ENCODE data around the gene SLC1A1. TPM values are rescaled to one million over a fixed set of nuclear protein-coding genes. Genes with fewer than 3 reads are reported as not detected.

Gene SLC1A1
- total RNA-seq, 1 experiment from 2014 or later: 0.05 TPM

GRCh38 chr9:4495537-4495936, 5.3 kb downstream of the SLC1A1 start:
- no peaks in the 10 kb centered on the region for H3K27me3 ChIP-seq (ENCODE audit: control insufficient read depth, insufficient read depth, low read length)
- ATAC-seq: no peak
- TF ChIP-seq SIN3A (IDR thresholded peaks at IDR 0.05; ENCODE audit: borderline replicate concordance, insufficient read depth, low read depth, low read length) (no peak), TCF7L2 (IDR thresholded peaks at IDR 0.05; ENCODE audit: low read depth, low read length) (no peak), POLR2AphosphoS5 (IDR thresholded peaks at IDR 0.05; ENCODE audit: low read depth, low read length) (no peak)
- TF ChIP-seq, protein P1, sequence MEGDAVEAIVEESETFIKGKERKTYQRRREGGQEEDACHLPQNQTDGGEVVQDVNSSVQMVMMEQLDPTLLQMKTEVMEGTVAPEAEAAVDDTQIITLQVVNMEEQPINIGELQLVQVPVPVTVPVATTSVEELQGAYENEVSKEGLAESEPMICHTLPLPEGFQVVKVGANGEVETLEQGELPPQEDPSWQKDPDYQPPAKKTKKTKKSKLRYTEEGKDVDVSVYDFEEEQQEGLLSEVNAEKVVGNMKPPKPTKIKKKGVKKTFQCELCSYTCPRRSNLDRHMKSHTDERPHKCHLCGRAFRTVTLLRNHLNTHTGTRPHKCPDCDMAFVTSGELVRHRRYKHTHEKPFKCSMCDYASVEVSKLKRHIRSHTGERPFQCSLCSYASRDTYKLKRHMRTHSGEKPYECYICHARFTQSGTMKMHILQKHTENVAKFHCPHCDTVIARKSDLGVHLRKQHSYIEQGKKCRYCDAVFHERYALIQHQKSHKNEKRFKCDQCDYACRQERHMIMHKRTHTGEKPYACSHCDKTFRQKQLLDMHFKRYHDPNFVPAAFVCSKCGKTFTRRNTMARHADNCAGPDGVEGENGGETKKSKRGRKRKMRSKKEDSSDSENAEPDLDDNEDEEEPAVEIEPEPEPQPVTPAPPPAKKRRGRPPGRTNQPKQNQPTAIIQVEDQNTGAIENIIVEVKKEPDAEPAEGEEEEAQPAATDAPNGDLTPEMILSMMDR (IDR thresholded peaks at IDR 0.05): no peak
- TF ChIP-seq, protein P2, sequence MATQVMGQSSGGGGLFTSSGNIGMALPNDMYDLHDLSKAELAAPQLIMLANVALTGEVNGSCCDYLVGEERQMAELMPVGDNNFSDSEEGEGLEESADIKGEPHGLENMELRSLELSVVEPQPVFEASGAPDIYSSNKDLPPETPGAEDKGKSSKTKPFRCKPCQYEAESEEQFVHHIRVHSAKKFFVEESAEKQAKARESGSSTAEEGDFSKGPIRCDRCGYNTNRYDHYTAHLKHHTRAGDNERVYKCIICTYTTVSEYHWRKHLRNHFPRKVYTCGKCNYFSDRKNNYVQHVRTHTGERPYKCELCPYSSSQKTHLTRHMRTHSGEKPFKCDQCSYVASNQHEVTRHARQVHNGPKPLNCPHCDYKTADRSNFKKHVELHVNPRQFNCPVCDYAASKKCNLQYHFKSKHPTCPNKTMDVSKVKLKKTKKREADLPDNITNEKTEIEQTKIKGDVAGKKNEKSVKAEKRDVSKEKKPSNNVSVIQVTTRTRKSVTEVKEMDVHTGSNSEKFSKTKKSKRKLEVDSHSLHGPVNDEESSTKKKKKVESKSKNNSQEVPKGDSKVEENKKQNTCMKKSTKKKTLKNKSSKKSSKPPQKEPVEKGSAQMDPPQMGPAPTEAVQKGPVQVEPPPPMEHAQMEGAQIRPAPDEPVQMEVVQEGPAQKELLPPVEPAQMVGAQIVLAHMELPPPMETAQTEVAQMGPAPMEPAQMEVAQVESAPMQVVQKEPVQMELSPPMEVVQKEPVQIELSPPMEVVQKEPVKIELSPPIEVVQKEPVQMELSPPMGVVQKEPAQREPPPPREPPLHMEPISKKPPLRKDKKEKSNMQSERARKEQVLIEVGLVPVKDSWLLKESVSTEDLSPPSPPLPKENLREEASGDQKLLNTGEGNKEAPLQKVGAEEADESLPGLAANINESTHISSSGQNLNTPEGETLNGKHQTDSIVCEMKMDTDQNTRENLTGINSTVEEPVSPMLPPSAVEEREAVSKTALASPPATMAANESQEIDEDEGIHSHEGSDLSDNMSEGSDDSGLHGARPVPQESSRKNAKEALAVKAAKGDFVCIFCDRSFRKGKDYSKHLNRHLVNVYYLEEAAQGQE (IDR thresholded peaks at IDR 0.05; ENCODE audit: insufficient read depth in 1 of 2, low read depth in 2 of 2, low read length in 1 of 2): no peak
- ChIA-PET POLR2A (no interaction called here), CTCF (no interaction called here)
- no TSS peak for BruUV-seq (replicated peaks)
- H3K4me3 ChIP-seq (ENCODE audit: low read depth in 2 of 2, low read length in 2 of 2): no peak overlapping the region
- in situ Hi-C loops (cut with HindIII; ENCODE audit: low pct_unique_long_range_greater_than_20kb, low sequenced_read_pairs) (no loop called here), intact Hi-C loops (cut with micrococcal nuclease; ENCODE audit: unreplicated experiment) (no loop called here)
- no peaks in the 10 kb centered on the region for H3K4me1 ChIP-seq (ENCODE audit: control insufficient read depth, insufficient read depth, low read length)
- no peak overlapping the region for H3K27ac ChIP-seq (ENCODE audit: low read length)
- DNase-seq (ENCODE audit: low read depth, low spot score): no peak
- no peaks in the 10 kb centered on the region; the same call in 1 of the 2 replicates for H3K36me3 ChIP-seq (ENCODE audit: control insufficient read depth, insufficient read depth, low read length)
- H3K9me3 ChIP-seq (ENCODE audit: control insufficient read depth, insufficient read depth, low read depth, low read length): no peaks in the 10 kb centered on the region

GRCh38 chr9:4496497-4496896, 6.2 kb downstream of the SLC1A1 start:
- no peak for ATAC-seq
- Histone ChIP-seq H3K27ac (ENCODE audit: low read length) (no peak overlapping the region), H3K27me3 (ENCODE audit: control insufficient read depth, insufficient read depth, low read length) (no peaks in the 10 kb centered on the region), H3K4me3 (ENCODE audit: low read depth in 2 of 2, low read length in 2 of 2) (no peak overlapping the region), H3K4me1 (ENCODE audit: control insufficient read depth, insufficient read depth, low read length) (no peaks in the 10 kb centered on the region), H3K36me3 (ENCODE audit: control insufficient read depth, insufficient read depth, low read length) (no peaks in the 10 kb centered on the region; the same call in 1 of the 2 replicates), H3K9me3 (ENCODE audit: control insufficient read depth, insufficient read depth, low read depth, low read length) (no peaks in the 10 kb centered on the region)
- no peak for DNase-seq (ENCODE audit: low read depth, low spot score)
- intact Hi-C loops (cut with micrococcal nuclease; ENCODE audit: unreplicated experiment): no loop called here
- TF ChIP-seq, protein P2 (IDR thresholded peaks at IDR 0.05; ENCODE audit: insufficient read depth in 1 of 2, low read depth in 2 of 2, low read length in 1 of 2): no peak
- TF ChIP-seq, protein P1 (IDR thresholded peaks at IDR 0.05): no peak
- TF ChIP-seq SIN3A (IDR thresholded peaks at IDR 0.05; ENCODE audit: borderline replicate concordance, insufficient read depth, low read depth, low read length) (no peak), TCF7L2 (IDR thresholded peaks at IDR 0.05; ENCODE audit: low read depth, low read length) (no peak), POLR2AphosphoS5 (IDR thresholded peaks at IDR 0.05; ENCODE audit: low read depth, low read length) (no peak)
- in situ Hi-C loops (cut with HindIII; ENCODE audit: low pct_unique_long_range_greater_than_20kb, low sequenced_read_pairs): no loop called here
- no TSS peak for BruUV-seq (replicated peaks)
- ChIA-PET POLR2A (no interaction called here), CTCF (no interaction called here)

Data from Panc1 (cell line).